Nephron progenitor cell (in vitro differentiated cells): ENCODE measurements around the gene PPP1R3E.

Source experiments
- DNase-seq: peaks from one replicate; pipeline ENCODE4 v3.0.0; 2021
- H3K27ac Mint-ChIP-seq: 2 replicates; pipeline ENCODE4 v1.8.0; 2021; ENCODE audit warnings: mild to moderate bottlenecking, moderate library complexity, mixed read lengths
- H3K27me3 Mint-ChIP-seq: 2 replicates; pipeline ENCODE4 v1.8.0; 2021; ENCODE audit warnings: mild to moderate bottlenecking, low read depth, mixed read lengths; ENCODE audit not compliant: poor library complexity
- H3K36me3 Mint-ChIP-seq: 2 replicates; pipeline ENCODE4 v1.8.0; 2021; ENCODE audit warnings: low read depth, mixed read lengths
- H3K4me1 Mint-ChIP-seq: 2 replicates; pipeline ENCODE4 v1.8.0; 2021; ENCODE audit warnings: mixed read lengths
- H3K4me3 Mint-ChIP-seq: 2 replicates; pipeline ENCODE4 v1.8.0; 2021; ENCODE audit warnings: mild to moderate bottlenecking, moderate library complexity, mixed read lengths
- H3K9me3 Mint-ChIP-seq: 2 replicates; pipeline ENCODE4 v1.8.0; 2021; ENCODE audit warnings: mild to moderate bottlenecking, moderate library complexity, mixed read lengths
- TF ChIP-seq, protein P1 (sequence below): fragments of 200-600 bp; sonication (generic); IDR thresholded peaks from 2 replicates; pipeline ENCODE4 v1.5.0; 2021; ENCODE audit warnings: antibody characterized with exemption

The PPP1R3E gene

DNA sequence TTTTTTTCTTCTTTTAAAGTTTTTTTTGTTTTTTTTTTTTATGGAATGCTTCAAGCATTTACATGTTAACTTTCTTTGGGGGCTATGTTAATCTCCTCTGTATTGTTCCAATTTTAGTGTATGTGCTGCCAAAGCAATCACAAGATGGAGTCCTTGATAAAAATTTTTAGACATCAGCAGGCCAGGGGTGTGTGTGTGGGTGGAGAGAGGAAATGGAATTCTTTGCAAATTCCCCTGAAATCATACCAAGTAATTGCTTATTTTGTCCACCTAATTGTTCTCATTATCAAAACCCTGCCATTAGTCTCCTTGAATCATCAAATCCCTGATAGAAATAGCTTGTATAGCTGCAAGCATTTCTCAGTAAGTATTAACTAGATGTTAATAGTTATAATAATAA is 43.2 kb downstream of the PPP1R3E start:
- peaks cover 41% of the 10 kb centered on the region for H3K27me3 Mint-ChIP-seq
- no peak for DNase-seq
- H3K4me3 Mint-ChIP-seq = no peak overlapping the region
- H3K9me3 Mint-ChIP-seq = no peaks in the 10 kb centered on the region
- H3K36me3 Mint-ChIP-seq = no peaks in the 10 kb centered on the region
- H3K27ac Mint-ChIP-seq = no peak overlapping the region
- H3K4me1 Mint-ChIP-seq = peaks cover 10% of the 10 kb centered on the region
- TF ChIP-seq, protein P1, sequence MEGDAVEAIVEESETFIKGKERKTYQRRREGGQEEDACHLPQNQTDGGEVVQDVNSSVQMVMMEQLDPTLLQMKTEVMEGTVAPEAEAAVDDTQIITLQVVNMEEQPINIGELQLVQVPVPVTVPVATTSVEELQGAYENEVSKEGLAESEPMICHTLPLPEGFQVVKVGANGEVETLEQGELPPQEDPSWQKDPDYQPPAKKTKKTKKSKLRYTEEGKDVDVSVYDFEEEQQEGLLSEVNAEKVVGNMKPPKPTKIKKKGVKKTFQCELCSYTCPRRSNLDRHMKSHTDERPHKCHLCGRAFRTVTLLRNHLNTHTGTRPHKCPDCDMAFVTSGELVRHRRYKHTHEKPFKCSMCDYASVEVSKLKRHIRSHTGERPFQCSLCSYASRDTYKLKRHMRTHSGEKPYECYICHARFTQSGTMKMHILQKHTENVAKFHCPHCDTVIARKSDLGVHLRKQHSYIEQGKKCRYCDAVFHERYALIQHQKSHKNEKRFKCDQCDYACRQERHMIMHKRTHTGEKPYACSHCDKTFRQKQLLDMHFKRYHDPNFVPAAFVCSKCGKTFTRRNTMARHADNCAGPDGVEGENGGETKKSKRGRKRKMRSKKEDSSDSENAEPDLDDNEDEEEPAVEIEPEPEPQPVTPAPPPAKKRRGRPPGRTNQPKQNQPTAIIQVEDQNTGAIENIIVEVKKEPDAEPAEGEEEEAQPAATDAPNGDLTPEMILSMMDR = no peak

DNA sequence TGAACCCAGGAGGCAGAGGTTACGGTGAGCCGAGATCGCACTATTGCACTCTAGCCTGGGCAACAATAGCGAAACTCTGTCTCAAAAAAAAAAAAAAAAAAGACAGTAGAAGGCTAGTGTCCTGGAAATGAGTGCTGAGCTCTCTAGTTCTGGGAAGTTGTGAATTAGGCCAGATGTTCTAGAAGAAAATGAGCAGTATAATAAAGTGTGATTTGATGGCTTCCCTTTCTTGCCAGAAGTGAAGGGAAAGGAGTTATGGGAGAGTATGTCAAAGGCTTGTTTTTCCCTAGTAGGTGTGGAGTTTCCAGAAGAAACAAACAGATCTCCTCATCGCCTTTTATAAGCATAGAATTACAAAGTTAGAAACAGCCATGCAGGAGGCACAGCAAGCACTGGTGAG is 44.4 kb downstream of the PPP1R3E start:
- DNase-seq = no peak
- H3K27me3 Mint-ChIP-seq = peaks cover 37% of the 10 kb centered on the region

GRCh38 chr14:23252420-23253333 is 50.0 kb downstream of the PPP1R3E start:
- Mint-ChIP-seq H3K4me3 (no peak overlapping the region), H3K36me3 (no peaks in the 10 kb centered on the region), H3K27me3 (peaks cover 14% of the 10 kb centered on the region), H3K27ac (no peak overlapping the region), H3K4me1 (no peaks in the 10 kb centered on the region), H3K9me3 (no peaks in the 10 kb centered on the region)
- TF ChIP-seq, protein P1 = no peak
- no peak for DNase-seq

More for the DNA sequence above, 44.4 kb downstream of the PPP1R3E start:
- Mint-ChIP-seq H3K4me3 (no peak overlapping the region), H3K36me3 (no peaks in the 10 kb centered on the region), H3K4me1 (peaks cover 10% of the 10 kb centered on the region), H3K9me3 (no peaks in the 10 kb centered on the region), H3K27ac (no peak overlapping the region)
- TF ChIP-seq, protein P1 = no peak

DNA sequence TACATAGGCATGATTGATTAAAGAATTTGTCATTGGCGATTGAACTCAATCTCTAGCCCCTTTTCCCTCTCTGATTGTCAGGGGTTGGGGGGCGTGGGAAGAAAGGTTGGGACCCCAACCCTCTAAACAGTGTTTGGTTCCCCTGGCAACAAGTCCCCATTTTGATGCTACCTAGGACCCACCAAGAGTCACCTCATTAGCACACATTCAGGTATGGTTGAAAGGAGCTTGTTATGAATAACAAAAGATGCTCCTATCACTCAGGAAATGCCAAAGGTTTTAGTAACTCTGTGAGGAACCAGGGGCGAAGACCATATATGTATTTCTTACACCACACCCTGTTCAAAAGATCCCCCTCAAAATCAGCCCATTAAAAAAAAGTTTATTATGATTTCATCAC is 50.7 kb downstream of the PPP1R3E start:
- H3K27me3 Mint-ChIP-seq = peaks cover 14% of the 10 kb centered on the region
- TF ChIP-seq, protein P1 = no peak
- H3K4me1 Mint-ChIP-seq = no peaks in the 10 kb centered on the region
- no peaks in the 10 kb centered on the region for H3K36me3 Mint-ChIP-seq
- H3K4me3 Mint-ChIP-seq = no peak overlapping the region
- H3K9me3 Mint-ChIP-seq = no peaks in the 10 kb centered on the region
- DNase-seq = no peak
- H3K27ac Mint-ChIP-seq = no peak overlapping the region

DNA sequence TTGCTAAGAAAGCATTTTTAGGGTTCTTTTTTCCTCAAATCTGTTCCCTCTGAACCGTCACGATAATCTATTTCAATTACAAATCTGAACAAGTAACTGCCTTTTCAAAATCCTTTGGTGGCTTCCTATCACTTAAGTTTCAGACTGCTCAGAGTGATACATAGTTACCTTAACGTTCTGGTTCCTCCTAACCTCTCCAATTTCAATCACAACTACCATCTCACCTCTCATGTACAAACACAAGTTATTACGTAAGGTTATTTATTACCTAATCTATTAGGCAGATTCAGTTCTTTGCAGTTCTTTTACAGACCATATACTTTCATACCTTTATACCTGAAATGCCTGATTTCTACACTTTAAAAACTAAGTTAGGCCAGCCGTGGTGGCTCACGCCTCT is 52.8 kb downstream of the PPP1R3E start:
- Mint-ChIP-seq H3K36me3 (no peaks in the 10 kb centered on the region), H3K27me3 (peaks cover 10% of the 10 kb centered on the region), H3K27ac (no peak overlapping the region), H3K4me3 (no peak overlapping the region), H3K9me3 (no peaks in the 10 kb centered on the region), H3K4me1 (no peaks in the 10 kb centered on the region)
- TF ChIP-seq, protein P1 = no peak
- DNase-seq = no peak

DNA sequence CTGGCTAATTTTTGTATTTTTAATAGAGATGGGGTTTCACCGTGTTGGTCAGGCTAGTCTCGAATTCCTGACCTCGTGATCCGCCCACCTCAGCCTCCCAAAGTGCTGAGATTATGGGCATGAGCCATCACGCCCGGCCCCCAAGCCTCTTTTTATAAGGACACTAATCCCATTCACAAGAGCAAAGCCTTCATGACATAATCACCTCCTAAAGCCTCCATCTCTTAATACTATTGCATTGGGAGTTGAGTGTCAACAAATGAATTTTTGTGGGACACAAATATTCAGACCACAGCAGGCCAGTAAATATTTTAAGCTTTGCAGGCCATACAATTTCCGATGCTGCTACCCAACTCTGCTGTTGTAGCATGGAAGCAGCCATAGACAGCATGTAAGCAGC is 54.1 kb downstream of the PPP1R3E start:
- Mint-ChIP-seq H3K4me1 (no peaks in the 10 kb centered on the region), H3K27me3 (peaks cover 12% of the 10 kb centered on the region), H3K27ac (no peak overlapping the region), H3K4me3 (no peak overlapping the region), H3K9me3 (no peaks in the 10 kb centered on the region), H3K36me3 (no peaks in the 10 kb centered on the region)
- DNase-seq = no peak
- TF ChIP-seq, protein P1 = no peak
